ENCODE data around the gene CFAP20DC. TPM values are rescaled to one million over a fixed set of nuclear protein-coding genes. Genes with fewer than 3 reads are reported as not detected.

Gene CFAP20DC
- total and polyA plus RNA-seq, 10 of the 15 experiments (the other 5 are each of a cell fraction or from before 2014, with no cell fraction given): 0.53 to 11.6 (median 2.0) TPM

- no peak for TF ChIP-seq ZBTB11 (CRISPR knock-in tag; IDR thresholded peaks at IDR 0.05)
These were observed 87.0 kb downstream of the CFAP20DC start (continued) for GRCh38 chr3:58962816-58963215.

GRCh38 chr3:58962040-58962651, 87.7 kb downstream of the CFAP20DC start:
- no peaks in the 10 kb centered on the region for H3K79me2 ChIP-seq (ENCODE audit: control insufficient read depth, insufficient read depth, low read length)
- in situ Hi-C loops (cut with MboI) (no loop called here), intact Hi-C loops (cut with micrococcal nuclease; ENCODE audit: unreplicated experiment) (no loop called here)
- SMC1A ChIA-PET (ENCODE audit: uncharacterized antibody, unreplicated experiment): interaction anchor here (1.1 to 1.7 kb wide), 4 partner anchors 8 to 137 kb away, joined by 3 to 12 read pairs (median 3); no protein-coding TSS in a partner anchor
- H3K36me3 ChIP-seq (ENCODE audit: control insufficient read depth in 2 of 2, insufficient read depth in 2 of 2, low read length in 1 of 2): no peaks in the 10 kb centered on the region
- no TSS peak for BruUV-seq (replicated peaks)
- CTCF ChIA-PET: no interaction called here
- FAIRE-seq (no peak), ATAC-seq (no peak), DNase-seq (ENCODE audit: low read depth, low spot score) (no peak)
- no peak overlapping the region for H3K27ac ChIP-seq (ENCODE audit: control insufficient read depth, insufficient read depth)
- H3K4me2 ChIP-seq (ENCODE audit: control insufficient read depth, insufficient read depth): no peak overlapping the region
- no peaks in the 10 kb centered on the region for H3K4me1 ChIP-seq (ENCODE audit: control insufficient read depth, insufficient read depth, low read length)
- H3K27me3 ChIP-seq (replicated peaks in 1 of 2; ENCODE audit: control insufficient read depth in 2 of 2, insufficient read depth in 2 of 2, low read length in 1 of 2): no peaks in the 10 kb centered on the region
- no peak overlapping the region for H3K4me3 ChIP-seq
- 2% methylated on average over 2 of the region's 2 CpGs for WGBS (ENCODE audit: insufficient coverage, insufficient replicate concordance, low lambda C conversion rate, missing lambda C conversion rate)
- H3K9ac ChIP-seq (ENCODE audit: control insufficient read depth, insufficient read depth, low read length): no peak overlapping the region
- POLR2A ChIA-PET: no interaction called here
- no peak for TF ChIP-seq POLR2A (IDR thresholded peaks at IDR 0.05; ENCODE audit: low read depth, low read length)
- no peak for TF ChIP-seq RAD21 (IDR thresholded peaks at IDR 0.05; ENCODE audit: insufficient read depth, low read depth, low read length)
- no peak for TF ChIP-seq RELB (IDR thresholded peaks at IDR 0.05; ENCODE audit: low read depth)
- no peak for TF ChIP-seq ETV6 (conservative IDR thresholded peaks at IDR 0.05 in 1 of 2, IDR thresholded peaks at IDR 0.05 in 1 of 2; ENCODE audit: borderline replicate concordance in 1 of 2, low read depth in 1 of 2)
- no peak for TF ChIP-seq NR2F1 (conservative IDR thresholded peaks at IDR 0.05)
- TF ChIP-seq RELA (IDR thresholded peaks at IDR 0.05; ENCODE audit: borderline replicate concordance, partially characterized antibody): no peak
- no peak for TF ChIP-seq GATAD2B (conservative IDR thresholded peaks at IDR 0.05; ENCODE audit: low read depth)
- no peak for TF ChIP-seq ZNF622 (IDR thresholded peaks at IDR 0.05)
- TF ChIP-seq CBX3 (IDR thresholded peaks at IDR 0.05; ENCODE audit: borderline replicate concordance, low read depth): no peak
- TF ChIP-seq BHLHE40 (IDR thresholded peaks at IDR 0.05; ENCODE audit: borderline replicate concordance in 1 of 2, low read depth in 2 of 2, low read length in 1 of 2): no peak
- TF ChIP-seq ATF3 (IDR thresholded peaks at IDR 0.05; ENCODE audit: borderline replicate concordance, extremely low read depth, low read depth, low read length): no peak
- no peak for TF ChIP-seq POU2F2 (IDR thresholded peaks at IDR 0.05; ENCODE audit: borderline replicate concordance, low read depth, low read length)
- TF ChIP-seq ZNF384 (IDR thresholded peaks at IDR 0.05; ENCODE audit: borderline replicate concordance, low read depth, low read length): no peak
- TF ChIP-seq GABPA (IDR thresholded peaks at IDR 0.05; ENCODE audit: low read depth): no peak
- no peak overlapping the region for H2AFZ ChIP-seq (ENCODE audit: control insufficient read depth, low read depth, low read length)
- RAD21 ChIA-PET (ENCODE audit: unreplicated experiment): no interaction called here
- no peaks in the 10 kb centered on the region for H4K20me1 ChIP-seq (ENCODE audit: control insufficient read depth, insufficient read depth)
- no peaks in the 10 kb centered on the region for H3K9me3 ChIP-seq (replicated peaks; ENCODE audit: control insufficient read depth, insufficient read depth, low read length)
